ENCODE results near the gene ZNF219. TPM values are rescaled to one million over a fixed set of nuclear protein-coding genes. Genes with fewer than 3 reads are reported as not detected.

The ZNF219 gene
- total RNA-seq, 1 experiment from 2014 or later = 19.9 TPM

- Histone ChIP-seq H3K9me3 (ENCODE audit: control insufficient read depth, insufficient read depth, low read depth, low read length) (no peaks in the 10 kb centered on the region), H3K4me1 (ENCODE audit: control insufficient read depth, insufficient read depth, low read length) (no peaks in the 10 kb centered on the region), H3K27me3 (ENCODE audit: control insufficient read depth, insufficient read depth, low read length) (no peaks in the 10 kb centered on the region; the same call in 1 of the 2 replicates), H3K36me3 (ENCODE audit: control insufficient read depth, insufficient read depth, low read length) (no peaks in the 10 kb centered on the region), H3K4me3 (ENCODE audit: low read depth in 2 of 2, low read length in 2 of 2) (no peak overlapping the region), H3K27ac (ENCODE audit: low read length) (no peak overlapping the region)
- TF ChIP-seq TCF7L2 (IDR thresholded peaks at IDR 0.05; ENCODE audit: low read depth, low read length) = no peak
- no peak for TF ChIP-seq SIN3A (IDR thresholded peaks at IDR 0.05; ENCODE audit: borderline replicate concordance, insufficient read depth, low read depth, low read length)
- ATAC-seq = no peak
- CTCF ChIA-PET = no interaction called here
- DNase-seq (ENCODE audit: low read depth, low spot score) = no peak
- POLR2A ChIA-PET = no interaction called here
- no TSS peak for BruUV-seq (replicated peaks)
- in situ Hi-C loops (cut with HindIII; ENCODE audit: low pct_unique_long_range_greater_than_20kb, low sequenced_read_pairs) (no loop called here), intact Hi-C loops (cut with micrococcal nuclease; ENCODE audit: unreplicated experiment) (no loop called here)
Measured at GRCh38 chr14:21056520-21057163, 41.8 kb downstream of the ZNF219 start.

GRCh38 chr14:21055432-21056117 is 42.9 kb downstream of the ZNF219 start:
- no peaks in the 10 kb centered on the region for H3K4me1 ChIP-seq (ENCODE audit: control insufficient read depth, insufficient read depth, low read length)
- no peaks in the 10 kb centered on the region for H3K27me3 ChIP-seq (ENCODE audit: control insufficient read depth, insufficient read depth, low read length)
- intact Hi-C loops (cut with micrococcal nuclease; ENCODE audit: unreplicated experiment) (no loop called here), in situ Hi-C loops (cut with HindIII; ENCODE audit: low pct_unique_long_range_greater_than_20kb, low sequenced_read_pairs) (no loop called here)
- POLR2A ChIA-PET = no interaction called here
- no TSS peak for BruUV-seq (replicated peaks)
- no peak for DNase-seq (ENCODE audit: low read depth, low spot score)
- CTCF ChIA-PET = no interaction called here
- no peak for TF ChIP-seq SIN3A (IDR thresholded peaks at IDR 0.05; ENCODE audit: borderline replicate concordance, insufficient read depth, low read depth, low read length)
- no peak for TF ChIP-seq POLR2AphosphoS5 (IDR thresholded peaks at IDR 0.05; ENCODE audit: low read depth, low read length)
- TF ChIP-seq TCF7L2 (IDR thresholded peaks at IDR 0.05; ENCODE audit: low read depth, low read length) = no peak
- TF ChIP-seq CTCF (IDR thresholded peaks at IDR 0.05) = no peak
- TF ChIP-seq REST (IDR thresholded peaks at IDR 0.05; ENCODE audit: insufficient read depth in 1 of 2, low read depth in 2 of 2, low read length in 1 of 2) = no peak
- H3K9me3 ChIP-seq (ENCODE audit: control insufficient read depth, insufficient read depth, low read depth, low read length) = no peaks in the 10 kb centered on the region
- ATAC-seq = no peak
- no peak overlapping the region for H3K4me3 ChIP-seq (ENCODE audit: low read depth in 2 of 2, low read length in 2 of 2)
- H3K27ac ChIP-seq (ENCODE audit: low read length) = no peak overlapping the region
- no peaks in the 10 kb centered on the region for H3K36me3 ChIP-seq (ENCODE audit: control insufficient read depth, insufficient read depth, low read length)

- TF ChIP-seq SIN3A (IDR thresholded peaks at IDR 0.05; ENCODE audit: borderline replicate concordance, insufficient read depth, low read depth, low read length) (no peak), CTCF (IDR thresholded peaks at IDR 0.05) (no peak), TCF7L2 (IDR thresholded peaks at IDR 0.05; ENCODE audit: low read depth, low read length) (no peak), REST (IDR thresholded peaks at IDR 0.05; ENCODE audit: insufficient read depth in 1 of 2, low read depth in 2 of 2, low read length in 1 of 2) (no peak), POLR2AphosphoS5 (IDR thresholded peaks at IDR 0.05; ENCODE audit: low read depth, low read length) (no peak)
- H3K36me3 ChIP-seq (ENCODE audit: control insufficient read depth, insufficient read depth, low read length) = no peaks in the 10 kb centered on the region
- no peak overlapping the region for H3K4me3 ChIP-seq (ENCODE audit: low read depth in 2 of 2, low read length in 2 of 2)
- in situ Hi-C loops (cut with HindIII; ENCODE audit: low pct_unique_long_range_greater_than_20kb, low sequenced_read_pairs) = no loop called here
- ATAC-seq (no peak), DNase-seq (ENCODE audit: low read depth, low spot score) (no peak)
- BruUV-seq (replicated peaks) = no TSS peak
- no peaks in the 10 kb centered on the region for H3K27me3 ChIP-seq (ENCODE audit: control insufficient read depth, insufficient read depth, low read length)
- POLR2A ChIA-PET = no interaction called here
- intact Hi-C loops (cut with micrococcal nuclease; ENCODE audit: unreplicated experiment) = no loop called here
- H3K9me3 ChIP-seq (ENCODE audit: control insufficient read depth, insufficient read depth, low read depth, low read length) = no peaks in the 10 kb centered on the region
- H3K4me1 ChIP-seq (ENCODE audit: control insufficient read depth, insufficient read depth, low read length) = no peaks in the 10 kb centered on the region
- CTCF ChIA-PET = no interaction called here
- H3K27ac ChIP-seq (ENCODE audit: low read length) = no peak overlapping the region
Measured at GRCh38 chr14:21054768-21055145, 43.7 kb downstream of the ZNF219 start.

Data from Panc1 (cell line).